Heart right ventricle (tissue), 16 donors: ENCODE measurements around the gene KHDC3L. TPM values are rescaled to one million over a fixed set of nuclear protein-coding genes. Genes with fewer than 3 reads are reported as not detected.

Experiments used
- ATAC-seq, 8 donors: fragments of 200-7000 bp; cut with Tn5 transposase; one replicate each; pipeline ENCODE4 v1.9.1; 2020; ENCODE audit warnings: mild to moderate bottlenecking in 8 of 8, moderate library complexity in 8 of 8, moderate number of reproducible peaks in 1 of 8
- DNase-seq, 2 donors: peaks; one replicate each; pipeline ENCODE4 v3.0.0-alpha.2; 2020
- H3K27ac ChIP-seq, 10 donors: fragments of 200-600 bp; sonication (generic) in 2 of 10; one replicate each; pipeline versions ENCODE4 v1.5.0 to v1.8.0; 2020 to 2022; ENCODE audit warnings: mild to moderate bottlenecking in 3 of 10
- H3K27me3 ChIP-seq, 7 donors: fragments of 200-600 bp; one replicate each; pipeline ENCODE4 v1.8.0; 2021 to 2022; ENCODE audit warnings: mild to moderate bottlenecking in 2 of 7
- H3K36me3 ChIP-seq, 9 donors: fragments of 200-600 bp; sonication (generic) in 1 of 9; one replicate each; pipeline versions ENCODE4 v1.5.0 to v1.8.0; 2020 to 2022; ENCODE audit warnings: mild to moderate bottlenecking in 2 of 9
- H3K4me1 ChIP-seq, 9 donors: fragments of 200-600 bp; sonication (generic) in 1 of 9; one replicate each; pipeline versions ENCODE4 v1.5.0 to v1.8.0; 2020 to 2022; ENCODE audit warnings: mild to moderate bottlenecking in 4 of 9
- H3K4me3 ChIP-seq, 10 donors: fragments of 200-600 bp; sonication (generic) in 2 of 10; one replicate each; pipeline versions ENCODE4 v1.5.0 to v1.8.0; 2020 to 2022; ENCODE audit warnings: mild to moderate bottlenecking in 7 of 10, moderate library complexity in 2 of 10
- H3K9me3 ChIP-seq, 11 donors: fragments of 200-600 bp in 10 of 11; sonication (generic) in 2 of 11; one replicate each; pipeline versions ENCODE4 v1.5.0 to v1.8.0; 2013 to 2022; ENCODE audit warnings: mild to moderate bottlenecking in 2 of 11, control low read depth in 1 of 11, moderate library complexity in 1 of 11
- WGBS, 2 donors: extraction: QIAGEN DNeasy Blood & Tissue Kit; methylation state at CpG; one replicate each; pipeline ENCODE4 v1.1.7; 2013; ENCODE audit warnings: inconsistent platforms in 1 of 2; 5-methylcytosine and 5-hydroxymethylcytosine counted together
- intact Hi-C, 10 donors: fragments of 100-400 bp; cut with DNase I; formaldehyde crosslinking; loops; one replicate each; pipeline versions ENCODE4 v1.11.1 to v1.14.2; 2022
- polyA plus RNA-seq, 2 donors: library from polyadenylated mRNA; stranded (reverse); fragments of 200-250 nt; gene quantifications; one replicate each; pipeline ENCODE4 v1.2.3, GENCODE V29; 2013
- total RNA-seq, 10 donors: library from RNA; stranded (reverse); fragmentation: NEBNext Ultra II Directional in 3 of 10; extraction: Animal tissue kit (Norgen Biotek cat#: 25700) in 3 of 10; gene quantifications; one replicate each; pipeline versions ENCODE4 v1.2.1 to v1.2.4, GENCODE V29; 2021 to 2023
- TF ChIP-seq, protein P1 (sequence below), 9 donors: fragments of 200-600 bp; sonication (generic) in 2 of 9; IDR thresholded peaks; one replicate each; pipeline versions ENCODE4 v1.5.0 to v1.8.0; 2021 to 2022; ENCODE audit warnings: antibody characterized with exemption in 9 of 9, mild to moderate bottlenecking in 5 of 9, moderate library complexity in 1 of 9
- donor health status: Arrhythmogenic right ventricular cardiomyopathy.
- donor health status: ischemic (EF 13 %, LVEDD 7.1; RV severe dilation, severe dysfunction).
- donor health status: healthy with polysubstance abuse.
- donor health status: DM: no; HTN: yes; CAD: no.
- donor health status: DM: no; HTN: no; CAD: no.
- donor health status: ischemic (EF 25% LVEDD 6.9; RV normal size, moderate dysfunction).
- donor health status: ischemic (EF 25% LVEDD 5.7; RV mildly dilated, moderate dysfunction).
- donor health status: healthy.
- donor health status: DM: yes; HTN: yes; CAD: no.
- donor health status: Ischemic cardiomyopathy.
- donor health status: ischemic (EF 35%, LVEDD 5.7; RV mildly dilated, moderate dysfunction).
- donor health status: nonischemic (EF 11% LVEDD 7.7; RV severe dilation, severe dysfunction).
- donor health status: DM: yes; HTN: yes; CAD: no.
- donor health status: PGD.
- donor health status: ischemic (EF 29% LVEDD 5.4; RV normal size, mild dysfunction).
- donor health status: nonischemic (EF 23%, LVEDD 6.1; RV moderate dilation, normal function).

The KHDC3L gene
- total and polyA plus RNA-seq, 12 donors, result not detected

DNA sequence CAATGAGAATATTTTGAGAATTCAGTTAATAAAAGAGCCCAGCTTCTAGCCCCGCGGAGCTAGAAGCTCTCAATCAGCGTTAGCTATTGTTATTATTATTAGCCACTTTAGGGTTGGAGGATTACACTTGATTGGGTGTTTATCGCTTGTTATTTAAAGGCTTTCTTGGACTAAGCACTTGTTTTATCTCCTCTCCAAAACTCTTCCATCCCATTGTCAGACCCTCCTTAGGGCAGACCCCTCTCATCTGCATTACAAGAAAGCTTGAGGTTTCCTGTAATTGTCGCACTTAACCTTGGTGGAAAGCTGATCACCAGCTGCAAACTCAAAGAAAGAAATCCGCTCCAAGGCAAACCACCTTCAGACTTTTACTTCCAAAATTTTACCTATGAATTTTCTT is 13.1 kb upstream of the KHDC3L start:
- H3K4me3 ChIP-seq, result no peak overlapping the region
- ATAC-seq, result no peak
- 15 to 19% methylated on average over 6 of the region's 6 CpGs for WGBS, 2 donors

DNA sequence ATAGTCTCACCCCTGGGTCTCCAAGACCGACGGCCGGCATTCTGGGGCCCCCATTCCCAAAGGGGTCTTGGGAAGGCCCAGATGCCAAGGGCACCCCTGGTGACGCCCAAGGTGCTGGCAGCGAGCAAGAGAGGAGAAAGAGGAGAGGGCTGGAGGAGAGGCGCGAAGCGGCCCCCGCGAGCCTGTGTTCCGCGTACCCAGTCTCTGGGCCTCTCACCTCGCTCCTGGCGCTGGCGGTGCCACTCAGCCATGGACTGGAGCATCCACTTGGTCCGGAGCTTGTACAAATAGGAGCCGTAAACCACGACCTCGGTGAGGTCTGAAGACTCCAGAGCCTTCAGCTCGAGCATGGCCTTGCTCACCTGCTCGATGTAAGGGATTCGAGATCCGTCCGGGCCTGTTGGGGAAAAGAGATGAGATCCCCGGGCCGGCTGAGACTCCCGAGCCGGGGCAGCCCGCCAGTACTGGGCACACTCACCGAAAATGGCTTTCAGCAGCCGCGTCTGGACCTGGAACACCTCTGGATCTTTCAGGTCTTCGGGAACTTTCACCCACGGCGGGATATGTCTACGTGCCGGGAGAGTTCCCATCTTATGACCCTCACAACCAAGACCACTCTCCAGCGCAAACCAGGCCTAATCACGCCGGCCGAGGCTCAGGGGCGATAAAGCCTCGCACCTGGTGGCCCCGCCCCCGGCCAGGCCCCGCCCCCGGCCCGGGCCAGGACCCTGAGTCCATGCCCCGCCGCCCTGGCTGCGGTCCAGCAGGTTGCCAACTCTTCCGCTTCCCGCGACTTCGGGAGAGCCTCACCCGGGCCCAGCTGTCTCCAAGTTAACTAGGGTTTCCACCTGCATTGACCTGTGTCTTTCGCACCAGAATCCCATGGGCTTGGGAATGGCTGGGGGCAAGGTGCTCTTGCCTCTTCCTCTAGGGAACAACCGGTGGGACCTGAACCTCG is 8.5 kb upstream of the KHDC3L start, which contains the start of gene DPPA5:
DPPA5 (minus strand) TSS at position 641 of the 958 bp plus-strand sequence; CDS start at position 590, 51 bp downstream.
- intact Hi-C loops, result no loop called here
- ATAC-seq (no peak), DNase-seq (no peak)
- Histone ChIP-seq H3K4me1 (no peaks in the 10 kb centered on the region), H3K36me3 (no peaks in the 10 kb centered on the region), H3K9me3 (no peaks in the 10 kb centered on the region), H3K27ac (no peak within 1 kb of the TSS), H3K4me3 (no peak within 1 kb of the TSS), H3K27me3 (peaks cover under 1 to 39% (median 31%) of the 10 kb centered on the region in 7 donors)
- WGBS, 2 donors, result 69 to 88% methylated on average over 59 of the region's 59 CpGs
- TF ChIP-seq, protein P1, sequence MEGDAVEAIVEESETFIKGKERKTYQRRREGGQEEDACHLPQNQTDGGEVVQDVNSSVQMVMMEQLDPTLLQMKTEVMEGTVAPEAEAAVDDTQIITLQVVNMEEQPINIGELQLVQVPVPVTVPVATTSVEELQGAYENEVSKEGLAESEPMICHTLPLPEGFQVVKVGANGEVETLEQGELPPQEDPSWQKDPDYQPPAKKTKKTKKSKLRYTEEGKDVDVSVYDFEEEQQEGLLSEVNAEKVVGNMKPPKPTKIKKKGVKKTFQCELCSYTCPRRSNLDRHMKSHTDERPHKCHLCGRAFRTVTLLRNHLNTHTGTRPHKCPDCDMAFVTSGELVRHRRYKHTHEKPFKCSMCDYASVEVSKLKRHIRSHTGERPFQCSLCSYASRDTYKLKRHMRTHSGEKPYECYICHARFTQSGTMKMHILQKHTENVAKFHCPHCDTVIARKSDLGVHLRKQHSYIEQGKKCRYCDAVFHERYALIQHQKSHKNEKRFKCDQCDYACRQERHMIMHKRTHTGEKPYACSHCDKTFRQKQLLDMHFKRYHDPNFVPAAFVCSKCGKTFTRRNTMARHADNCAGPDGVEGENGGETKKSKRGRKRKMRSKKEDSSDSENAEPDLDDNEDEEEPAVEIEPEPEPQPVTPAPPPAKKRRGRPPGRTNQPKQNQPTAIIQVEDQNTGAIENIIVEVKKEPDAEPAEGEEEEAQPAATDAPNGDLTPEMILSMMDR (IDR thresholded peaks at IDR 0.05), result no peak

More for the DNA sequence above, 13.1 kb upstream of the KHDC3L start:
- TF ChIP-seq, protein P1 (IDR thresholded peaks at IDR 0.05), result no peak
- H3K36me3 ChIP-seq, result no peaks in the 10 kb centered on the region
- H3K9me3 ChIP-seq, result no peaks in the 10 kb centered on the region
- no peak for DNase-seq
- no peak overlapping the region for H3K27ac ChIP-seq
- intact Hi-C loops, result loop anchor here in 1 of 10 donors (10.0 kb wide), 1 partner anchor 925 kb away; no protein-coding TSS in a partner anchor
- no peaks in the 10 kb centered on the region for H3K4me1 ChIP-seq
- H3K27me3 ChIP-seq, result peaks cover 4 to 61% (median 50%) of the 10 kb centered on the region in 7 donors

DNA sequence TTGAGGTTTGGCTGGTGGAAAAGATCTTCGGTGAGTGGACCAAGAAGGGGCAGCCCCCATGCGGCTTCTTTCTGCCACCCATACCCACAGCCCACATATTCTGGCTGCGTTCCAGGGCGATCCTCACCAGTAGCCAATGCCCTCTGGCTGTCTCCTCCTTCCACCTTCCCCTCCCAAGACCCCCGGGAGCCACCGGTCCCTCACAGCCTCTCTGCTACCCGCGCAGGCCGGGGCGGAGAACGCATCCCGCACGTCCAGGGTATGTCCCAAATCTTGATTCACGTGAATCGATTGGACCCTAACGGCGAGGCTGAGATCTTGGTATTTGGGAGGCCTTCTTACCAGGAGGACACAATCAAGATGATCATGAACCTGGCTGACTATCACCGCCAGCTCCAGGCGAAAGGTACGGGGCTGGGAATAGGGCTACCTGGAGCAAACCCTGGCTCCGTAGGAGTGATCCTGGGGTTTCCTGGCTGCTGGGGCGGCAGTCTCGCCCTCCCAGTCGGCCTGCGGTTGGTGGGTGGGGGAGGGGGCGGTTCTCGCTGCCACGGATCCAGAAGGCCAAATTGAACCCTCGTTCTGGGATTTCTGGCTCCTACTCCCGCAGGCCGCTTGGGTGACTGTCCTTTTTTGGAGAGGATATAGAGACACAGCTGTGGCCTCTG is 545 bp downstream of the KHDC3L start:
- whole genome bisulfite sequencing, 2 donors, result 91 to 92% methylated on average over 31 of the region's 31 CpGs
- intact Hi-C loops, result no loop called here
- TF ChIP-seq, protein P1 (IDR thresholded peaks at IDR 0.05), result no peak
- DNase-seq (no peak), ATAC-seq (no peak)
- Histone ChIP-seq H3K9me3 (peaks cover 0 to under 1% (median 0%) of the 10 kb centered on the region in 11 donors), H3K4me3 (no peak overlapping the region), H3K4me1 (no peaks in the 10 kb centered on the region), H3K36me3 (no peaks in the 10 kb centered on the region), H3K27ac (no peak overlapping the region), H3K27me3 (no peaks in the 10 kb centered on the region)

DNA sequence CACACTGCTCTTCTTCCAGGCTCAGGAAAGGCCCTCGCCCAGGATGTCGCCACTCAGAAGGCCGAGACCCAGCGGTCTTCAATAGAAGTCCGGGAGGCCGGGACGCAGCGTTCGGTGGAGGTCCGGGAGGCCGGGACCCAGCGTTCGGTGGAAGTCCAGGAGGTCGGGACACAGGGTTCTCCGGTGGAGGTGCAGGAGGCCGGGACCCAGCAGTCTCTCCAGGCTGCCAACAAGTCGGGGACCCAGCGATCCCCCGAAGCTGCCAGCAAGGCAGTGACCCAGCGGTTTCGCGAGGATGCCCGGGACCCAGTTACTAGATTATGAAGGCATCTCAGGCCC is 1.0 kb downstream of the KHDC3L start:
- Histone ChIP-seq H3K36me3 (no peaks in the 10 kb centered on the region), H3K27me3 (no peaks in the 10 kb centered on the region), H3K4me3 (no peak overlapping the region), H3K9me3 (peaks cover 0 to 2% (median 0%) of the 10 kb centered on the region in 11 donors), H3K27ac (no peak overlapping the region), H3K4me1 (no peaks in the 10 kb centered on the region)
- intact Hi-C loops, result no loop called here
- WGBS, 2 donors, result 95% methylated on average over 23 of the region's 23 CpGs
- no peak for ATAC-seq
- DNase-seq, result no peak
- TF ChIP-seq, protein P1 (IDR thresholded peaks at IDR 0.05), result no peak
